PC-3 (cell line): ENCODE data around the gene WT1.

Source experiments
- EZH2 ChIP-seq: fragments of 300-600 bp; sonication (generic); IDR thresholded peaks from one replicate; pipeline ENCODE4 v1.6.1; 2017; ENCODE audit warnings: antibody characterized with exemption, mild to moderate bottlenecking, low read length; ENCODE audit not compliant: unreplicated experiment
- TF ChIP-seq, protein P1 (sequence below): fragments of 300-600 bp; sonication (generic); conservative IDR thresholded peaks from 2 replicates; pipeline ENCODE4 v1.5.1; 2017; ENCODE audit warnings: antibody characterized with exemption, low read depth, mild to moderate bottlenecking, low read length

DNA sequence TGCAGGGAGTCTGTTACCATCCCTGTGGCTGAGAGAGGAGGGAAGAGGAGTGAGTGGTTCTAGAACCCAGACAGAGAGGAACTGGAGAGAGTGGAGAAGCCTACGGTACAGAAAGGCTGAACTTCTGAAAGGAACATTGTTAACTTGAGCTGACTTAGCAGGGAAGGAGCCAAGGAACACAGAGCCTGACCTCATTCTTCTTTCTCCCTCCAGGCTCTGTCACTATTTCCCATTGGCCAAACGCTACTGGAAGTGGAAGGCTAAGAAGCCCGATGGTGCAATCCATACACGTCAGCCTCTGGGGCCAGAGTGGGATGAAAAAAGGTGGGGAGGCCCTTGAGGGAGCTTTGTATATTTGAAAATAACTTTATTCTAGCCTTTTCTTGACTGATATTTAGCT lies 16.5 kb upstream of the WT1 start:
- TF ChIP-seq, protein P1, sequence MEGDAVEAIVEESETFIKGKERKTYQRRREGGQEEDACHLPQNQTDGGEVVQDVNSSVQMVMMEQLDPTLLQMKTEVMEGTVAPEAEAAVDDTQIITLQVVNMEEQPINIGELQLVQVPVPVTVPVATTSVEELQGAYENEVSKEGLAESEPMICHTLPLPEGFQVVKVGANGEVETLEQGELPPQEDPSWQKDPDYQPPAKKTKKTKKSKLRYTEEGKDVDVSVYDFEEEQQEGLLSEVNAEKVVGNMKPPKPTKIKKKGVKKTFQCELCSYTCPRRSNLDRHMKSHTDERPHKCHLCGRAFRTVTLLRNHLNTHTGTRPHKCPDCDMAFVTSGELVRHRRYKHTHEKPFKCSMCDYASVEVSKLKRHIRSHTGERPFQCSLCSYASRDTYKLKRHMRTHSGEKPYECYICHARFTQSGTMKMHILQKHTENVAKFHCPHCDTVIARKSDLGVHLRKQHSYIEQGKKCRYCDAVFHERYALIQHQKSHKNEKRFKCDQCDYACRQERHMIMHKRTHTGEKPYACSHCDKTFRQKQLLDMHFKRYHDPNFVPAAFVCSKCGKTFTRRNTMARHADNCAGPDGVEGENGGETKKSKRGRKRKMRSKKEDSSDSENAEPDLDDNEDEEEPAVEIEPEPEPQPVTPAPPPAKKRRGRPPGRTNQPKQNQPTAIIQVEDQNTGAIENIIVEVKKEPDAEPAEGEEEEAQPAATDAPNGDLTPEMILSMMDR, result no peak
- no peak for TF ChIP-seq EZH2
